T-helper 1 cell treated with Interleukin-12 subunit alpha and Interleukin-12 subunit beta and Interleukin-4 antibody, amounts not matched to agents 30 μg/mL and 1 μg/mL, for 36 hours (primary cell): ENCODE results near the gene VAT1.
"Not testable (repeated sequence)": the region's sequence is repeated elsewhere in the genome, so short reads cannot be mapped to it uniquely, and the experiment has no call there.

Experiments
- H3K27ac Mint-ChIP-seq: one replicate; pipeline ENCODE4 v1.8.0; 2021; ENCODE audit warnings: mild to moderate bottlenecking, mixed read lengths
- H3K27me3 Mint-ChIP-seq: one replicate; pipeline ENCODE4 v1.8.0; 2021; ENCODE audit warnings: low read depth, mixed read lengths
- H3K36me3 Mint-ChIP-seq: one replicate; pipeline ENCODE4 v1.8.0; 2021; ENCODE audit warnings: low read depth, mixed read lengths
- H3K4me1 Mint-ChIP-seq: one replicate; pipeline ENCODE4 v1.8.0; 2021; ENCODE audit warnings: low read depth, mixed read lengths
- H3K4me3 Mint-ChIP-seq: one replicate; pipeline ENCODE4 v1.8.0; 2021; ENCODE audit warnings: mild to moderate bottlenecking, moderate library complexity, mixed read lengths
- H3K9me3 Mint-ChIP-seq: one replicate; pipeline ENCODE4 v1.8.0; 2021; ENCODE audit warnings: mixed read lengths

The VAT1 gene

GRCh38 chr17:42980274-42980765 lies 41.9 kb downstream of the VAT1 start, which contains the start of gene RUNDC1:
Gene RUNDC1, plus strand, starts transcription at chr17:42980565. Its CDS starts 12 bp downstream, at chr17:42980577.
- no peaks in the 10 kb centered on the region for H3K27me3 Mint-ChIP-seq
- peaks cover 15% of the 10 kb centered on the region for H3K36me3 Mint-ChIP-seq
- H3K4me3 Mint-ChIP-seq = peak within 1 kb of the TSS; percentile 96
- peak within 1 kb of the TSS; percentile 97 for H3K27ac Mint-ChIP-seq
- peaks cover 22% of the 10 kb centered on the region for H3K4me1 Mint-ChIP-seq
- H3K9me3 Mint-ChIP-seq = no peaks in the 10 kb centered on the region

GRCh38 chr17:42979511-42980273 lies 42.5 kb downstream of the VAT1 start, which contains the start of gene PTGES3L:
Gene PTGES3L, minus strand, starts transcription at chr17:42980080. Its CDS starts 27 bp downstream, at chr17:42980053.
- Mint-ChIP-seq H3K4me3 (peak within 1 kb of the TSS; percentile 96), H3K4me1 (peaks cover 21% of the 10 kb centered on the region), H3K9me3 (no peaks in the 10 kb centered on the region), H3K27me3 (no peaks in the 10 kb centered on the region), H3K27ac (peak within 1 kb of the TSS; percentile 97), H3K36me3 (peaks cover 12% of the 10 kb centered on the region)

DNA sequence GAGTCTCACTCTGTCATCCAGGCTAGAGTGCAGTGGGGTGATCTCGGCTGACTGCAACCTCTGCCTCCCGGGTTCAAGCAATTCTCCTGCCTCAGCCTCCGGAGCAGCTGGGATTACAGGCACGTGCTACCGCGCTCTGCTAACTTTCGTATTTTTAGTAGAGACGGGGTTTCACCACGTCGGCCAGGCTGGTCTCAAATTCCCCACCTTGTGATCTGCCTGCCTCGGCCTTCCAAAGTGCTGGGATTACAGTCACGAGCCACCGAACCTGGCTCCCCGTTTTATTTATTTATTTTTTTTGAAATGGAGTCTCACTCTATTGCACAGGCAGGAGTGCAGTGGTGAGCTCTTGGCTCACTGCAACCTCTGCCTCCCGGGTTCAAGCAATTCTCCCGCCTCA lies 46.5 kb downstream of the VAT1 start:
- H3K36me3 Mint-ChIP-seq, H3K9me3 Mint-ChIP-seq, H3K27me3 Mint-ChIP-seq, H3K27ac Mint-ChIP-seq, H3K4me3 Mint-ChIP-seq: not testable (repeated sequence)
- H3K4me1 Mint-ChIP-seq = peaks cover 13% of the 10 kb centered on the region

GRCh38 chr17:42975265-42975664 lies 46.9 kb downstream of the VAT1 start:
- Mint-ChIP-seq H3K9me3 (no peaks in the 10 kb centered on the region), H3K27me3 (no peaks in the 10 kb centered on the region), H3K4me1 (peaks cover 11% of the 10 kb centered on the region), H3K36me3 (peaks cover under 1% of the 10 kb centered on the region), H3K27ac (peak overlapping the region; percentile 10), H3K4me3 (no peak overlapping the region)

DNA sequence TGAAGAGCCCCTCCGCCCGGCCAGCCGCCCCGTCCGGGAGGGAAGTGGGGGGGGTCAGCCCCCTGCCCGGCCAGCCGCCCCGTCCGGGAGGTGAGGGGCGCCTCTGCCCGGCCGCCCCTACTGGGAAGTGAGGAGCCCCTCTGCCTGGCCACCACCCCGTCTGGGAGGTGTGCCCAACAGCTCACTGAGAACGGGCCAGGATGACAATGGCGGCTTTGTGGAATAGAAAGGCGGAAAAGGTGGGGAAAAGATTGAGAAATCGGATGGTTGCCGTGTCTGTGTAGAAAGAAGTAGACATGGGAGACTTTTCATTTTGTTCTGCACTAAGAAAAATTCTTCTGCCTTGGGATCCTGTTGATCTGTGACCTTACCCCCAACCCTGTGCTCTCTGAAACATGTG lies 48.9 kb downstream of the VAT1 start:
- not testable (repeated sequence) for H3K27me3 Mint-ChIP-seq, H3K27ac Mint-ChIP-seq, H3K4me1 Mint-ChIP-seq, H3K9me3 Mint-ChIP-seq, H3K36me3 Mint-ChIP-seq, H3K4me3 Mint-ChIP-seq

DNA sequence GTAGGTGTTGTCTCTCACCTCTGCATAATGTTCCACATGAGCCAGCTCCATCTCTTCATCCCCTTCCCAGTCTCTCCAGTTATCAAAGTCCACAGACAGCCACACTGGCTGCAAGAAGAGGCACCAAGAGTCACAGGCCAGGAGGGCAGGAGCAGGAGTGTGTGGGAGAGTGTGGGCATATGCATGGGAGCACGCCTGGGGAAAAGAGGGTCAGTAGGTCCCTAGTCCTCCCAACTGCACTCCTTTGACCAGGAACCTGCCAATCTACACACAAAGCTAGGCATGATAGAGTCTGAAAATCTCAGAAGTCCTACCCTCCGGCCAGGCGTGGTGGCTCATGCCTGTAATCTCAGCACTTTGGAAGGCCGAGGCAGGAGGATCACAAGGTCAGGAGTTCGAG lies 50.6 kb downstream of the VAT1 start:
- Mint-ChIP-seq H3K4me3 (no peak overlapping the region), H3K9me3 (no peaks in the 10 kb centered on the region), H3K4me1 (peaks cover 3% of the 10 kb centered on the region), H3K27ac (no peak overlapping the region), H3K27me3 (no peaks in the 10 kb centered on the region), H3K36me3 (no peaks in the 10 kb centered on the region)

DNA sequence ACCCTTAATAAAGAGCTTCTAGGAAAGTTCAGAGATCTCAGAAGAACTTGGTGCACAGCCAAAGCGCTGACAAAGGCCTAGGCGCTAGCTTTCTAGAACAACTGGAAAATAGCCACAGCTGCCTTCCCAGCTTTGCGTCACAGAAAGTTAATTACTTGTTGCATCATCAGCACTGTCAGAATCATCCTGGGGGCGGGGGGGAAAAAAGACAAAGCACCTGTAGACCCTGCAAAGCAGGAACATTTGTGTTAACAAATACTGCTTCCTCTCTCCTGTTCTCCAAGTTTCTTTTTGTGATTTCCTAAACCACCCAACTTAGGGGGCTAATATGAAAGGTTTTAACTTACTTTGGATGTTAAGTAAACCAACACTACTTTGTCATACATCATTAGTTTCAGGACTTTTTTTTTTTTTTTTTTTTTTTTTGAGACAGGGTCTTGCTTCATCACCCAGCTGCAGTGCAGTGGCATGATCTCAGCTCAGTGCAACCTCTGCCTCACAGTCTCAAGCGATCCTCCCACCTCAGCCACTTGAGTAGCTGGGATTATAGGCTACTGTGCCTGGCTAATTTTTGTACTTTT lies 53.1 kb downstream of the VAT1 start:
- Mint-ChIP-seq H3K36me3 (no peaks in the 10 kb centered on the region), H3K4me1 (peaks cover 5% of the 10 kb centered on the region), H3K27ac (no peak overlapping the region), H3K27me3 (no peaks in the 10 kb centered on the region), H3K9me3 (no peaks in the 10 kb centered on the region), H3K4me3 (no peak overlapping the region)

- Mint-ChIP-seq H3K27ac (no peak overlapping the region), H3K4me3 (no peak overlapping the region), H3K27me3 (no peaks in the 10 kb centered on the region), H3K36me3 (no peaks in the 10 kb centered on the region), H3K4me1 (peaks cover 11% of the 10 kb centered on the region), H3K9me3 (no peaks in the 10 kb centered on the region)
Measured at GRCh38 chr17:42967925-42968324, 54.3 kb downstream of the VAT1 start.
